ENCODE data around the gene C19orf85.
"Not testable (repeated sequence)": the region's sequence is repeated elsewhere in the genome, so short reads cannot be mapped to it uniquely, and the experiment has no call there.

The C19orf85 gene

GRCh38 chr19:55440411-55441105 is 24.0 kb downstream of the C19orf85 start:
- no peak for DNase-seq (ENCODE audit: low spot score)

- no peak for DNase-seq (ENCODE audit: low spot score)
Observed at GRCh38 chr19:55439052-55439451, 25.5 kb downstream of the C19orf85 start.

DNA sequence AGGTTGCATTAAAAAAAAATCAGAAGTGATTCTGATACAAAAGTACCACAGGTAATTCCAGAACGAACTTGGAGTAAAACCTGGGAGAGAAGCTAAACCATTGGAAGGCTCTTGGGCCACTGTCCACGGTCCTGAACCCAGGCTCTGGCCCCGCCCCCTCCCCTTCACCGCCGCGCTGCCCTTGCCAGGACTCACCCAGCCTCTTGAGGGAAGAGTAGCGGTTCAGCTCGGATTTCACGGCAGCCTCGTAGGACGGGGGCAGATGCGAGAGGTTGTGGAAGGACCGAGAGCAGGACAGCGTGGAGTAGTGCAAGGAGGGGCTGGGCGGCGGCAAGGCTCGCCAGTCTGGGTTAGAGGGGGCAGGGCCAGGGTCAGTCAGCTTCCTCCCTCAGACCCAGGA is 27.1 kb downstream of the C19orf85 start:
- DNase-seq (ENCODE audit: low spot score) = peak; percentile 79

- DNase-seq (ENCODE audit: low spot score) = no peak
Observed at GRCh38 chr19:55436847-55437246, 27.7 kb downstream of the C19orf85 start.

- no peak for DNase-seq (ENCODE audit: low spot score)
Observed at GRCh38 chr19:55435020-55435419, 29.5 kb downstream of the C19orf85 start.

DNA sequence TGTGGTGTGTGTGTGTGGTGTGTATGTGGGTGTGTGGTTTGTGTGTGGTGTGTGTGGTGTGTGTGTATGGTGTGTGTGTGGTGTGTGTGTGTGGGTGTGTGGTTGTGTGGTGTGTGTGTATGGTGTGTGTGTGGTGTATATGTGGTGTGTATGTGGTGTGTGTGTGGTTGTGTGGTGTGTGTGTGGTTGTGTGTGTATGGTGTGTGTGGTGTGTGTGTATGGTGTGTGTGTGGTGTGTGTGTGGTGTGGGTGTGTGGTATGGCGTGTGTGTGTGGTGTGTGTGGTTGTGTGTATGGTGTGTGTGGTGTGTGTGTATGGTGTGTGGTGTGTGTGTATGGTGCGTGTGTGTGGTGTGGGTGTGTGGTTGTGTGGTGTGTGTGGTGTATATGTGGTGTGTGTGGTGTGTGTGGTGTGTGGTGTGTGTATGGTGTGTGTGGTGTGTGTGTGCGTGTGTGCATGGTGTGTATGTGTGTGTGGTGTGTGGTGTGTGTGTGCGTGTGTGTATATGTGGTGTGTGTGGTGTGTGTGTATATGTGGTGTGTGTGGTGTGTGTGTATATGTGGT is 30.1 kb downstream of the C19orf85 start:
- no peak for DNase-seq (ENCODE audit: low spot score)

GRCh38 chr19:55433292-55433691 is 31.3 kb downstream of the C19orf85 start:
- no peak for DNase-seq (ENCODE audit: low spot score)

DNA sequence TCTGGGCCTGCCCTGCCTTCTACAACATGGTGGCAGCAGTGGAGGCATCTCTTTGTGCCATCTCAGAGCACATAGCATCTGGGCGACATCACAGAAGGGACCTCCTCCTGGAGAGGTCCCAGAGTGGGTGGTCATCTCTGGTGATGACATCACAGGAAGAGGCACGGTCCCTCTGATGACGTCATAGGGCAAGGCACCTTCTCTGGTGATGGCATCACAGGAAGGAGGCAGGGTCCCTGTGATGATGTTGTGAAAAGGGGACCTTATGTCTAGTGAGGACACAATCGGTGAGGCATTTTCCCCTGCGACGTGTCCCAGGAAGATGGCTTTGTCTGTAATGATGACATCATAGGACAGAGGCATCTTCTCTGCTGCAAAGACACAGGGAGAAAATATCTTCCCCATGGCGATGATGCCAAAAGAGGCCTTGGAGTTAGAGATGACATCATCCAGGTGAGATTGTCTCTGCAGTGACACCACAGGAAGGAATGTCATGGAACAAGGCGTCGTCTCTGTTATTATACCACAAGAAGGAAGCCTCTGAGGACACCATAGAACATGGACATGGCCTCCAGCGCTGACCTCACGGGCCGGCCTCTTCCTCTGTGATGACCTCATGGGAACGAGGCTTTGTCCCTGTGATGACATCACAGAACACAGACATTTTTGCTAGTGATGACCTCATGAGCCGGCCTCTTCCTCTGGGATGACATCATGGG is 32.2 kb downstream of the C19orf85 start:
- DNase-seq (ENCODE audit: low spot score) = no peak

DNA sequence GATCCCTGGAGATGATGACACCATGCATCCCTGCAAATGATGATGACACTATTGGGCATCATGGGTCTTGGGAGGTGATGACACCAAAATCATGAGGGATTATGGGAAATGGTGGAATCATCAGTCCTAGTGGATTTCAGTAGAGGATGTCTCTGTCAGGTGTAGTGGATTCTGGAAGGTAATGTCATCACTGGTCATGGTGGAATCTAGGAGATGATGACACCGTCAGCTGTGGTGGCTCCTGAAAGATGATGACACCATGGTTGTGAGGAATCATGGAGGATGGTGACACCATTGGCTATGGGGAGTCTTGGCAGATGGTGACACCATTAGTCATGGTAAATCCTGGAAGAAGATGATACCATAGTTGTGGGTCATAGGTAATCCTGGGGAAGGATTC is 33.4 kb downstream of the C19orf85 start:
- DNase-seq (ENCODE audit: low spot score) = no peak

GRCh38 chr19:55426042-55426441 is 38.5 kb downstream of the C19orf85 start:
- no peak for DNase-seq (ENCODE audit: low spot score)

- DNase-seq (ENCODE audit: low spot score) = no peak
Observed at GRCh38 chr19:55424518-55424917, 40.0 kb downstream of the C19orf85 start.

DNA sequence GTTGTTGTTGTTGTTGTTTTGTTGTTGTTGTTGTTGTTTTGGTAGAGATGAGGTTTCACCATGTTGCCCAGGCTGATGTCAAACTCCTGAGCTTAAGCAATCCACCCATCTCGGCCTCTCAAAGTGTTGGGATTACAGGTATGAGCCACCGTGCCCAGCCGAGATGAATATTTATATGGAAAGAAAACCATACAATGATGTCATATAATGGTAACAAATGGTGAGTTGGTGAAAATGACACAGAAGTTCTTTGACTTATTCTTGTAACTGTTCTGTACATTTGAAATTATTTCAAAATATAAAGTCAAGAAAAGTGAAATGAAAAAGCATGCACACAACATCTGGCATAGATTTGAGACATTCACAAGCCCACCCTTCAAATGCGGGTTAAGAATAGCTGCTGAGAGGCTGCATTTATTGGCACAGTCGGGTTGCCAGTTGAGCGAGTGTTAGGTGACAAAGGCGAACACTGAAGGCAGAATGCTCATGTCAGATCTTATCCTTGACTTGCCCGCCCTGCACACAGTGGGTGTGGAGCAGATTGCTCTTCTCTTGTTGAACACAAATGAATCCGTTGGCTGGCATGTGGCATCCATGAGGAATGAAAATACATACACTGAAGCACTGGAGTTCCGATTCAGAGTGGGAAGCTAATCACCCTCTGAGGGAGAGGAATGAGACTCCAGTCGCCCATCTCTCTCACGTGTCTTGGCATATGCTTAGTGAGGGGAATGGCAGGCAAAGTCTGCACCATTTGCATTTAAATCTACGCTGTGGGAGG is 41.1 kb downstream of the C19orf85 start:
- no peak for DNase-seq (ENCODE audit: low spot score)

- not testable (repeated sequence) for DNase-seq (ENCODE audit: low spot score)
Observed at GRCh38 chr19:55421281-55421680, 43.3 kb downstream of the C19orf85 start.

- no peak for DNase-seq (ENCODE audit: low spot score)
Observed at GRCh38 chr19:55419624-55420236, 44.8 kb downstream of the C19orf85 start.

GRCh38 chr19:55419103-55419502 is 45.4 kb downstream of the C19orf85 start:
- DNase-seq (ENCODE audit: low spot score) = no peak

DNA sequence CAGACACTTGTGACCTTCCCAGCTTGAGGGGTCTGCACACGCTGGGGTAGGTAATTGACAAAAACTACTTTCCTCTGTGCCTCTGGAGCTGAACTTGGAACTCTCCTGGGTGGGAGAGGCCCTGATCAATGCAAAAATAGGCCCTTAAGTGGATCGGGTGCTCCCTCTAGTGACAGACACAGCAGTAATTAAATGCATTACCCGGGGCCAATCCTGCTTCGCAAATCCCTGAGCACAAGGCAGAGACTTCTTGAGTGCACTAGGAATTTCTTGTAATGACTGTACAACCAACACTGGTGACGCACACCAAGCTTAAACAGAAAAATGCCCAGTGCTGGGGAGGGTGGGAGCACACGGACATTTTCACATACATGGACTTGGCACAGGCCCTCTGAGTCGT is 46.4 kb downstream of the C19orf85 start:
- peak; percentile 85 for DNase-seq (ENCODE audit: low spot score)

Measured in hepatic stellate cell (primary cell).